ENCODE results near the gene P2RX7.
A peak's percentile ranks its signal among the peaks of the same experiment; 100 is the strongest.
"Not testable (repeated sequence)": the region's sequence is repeated elsewhere in the genome, so short reads cannot be mapped to it uniquely, and the experiment has no call there.

P2RX7 gene

DNA sequence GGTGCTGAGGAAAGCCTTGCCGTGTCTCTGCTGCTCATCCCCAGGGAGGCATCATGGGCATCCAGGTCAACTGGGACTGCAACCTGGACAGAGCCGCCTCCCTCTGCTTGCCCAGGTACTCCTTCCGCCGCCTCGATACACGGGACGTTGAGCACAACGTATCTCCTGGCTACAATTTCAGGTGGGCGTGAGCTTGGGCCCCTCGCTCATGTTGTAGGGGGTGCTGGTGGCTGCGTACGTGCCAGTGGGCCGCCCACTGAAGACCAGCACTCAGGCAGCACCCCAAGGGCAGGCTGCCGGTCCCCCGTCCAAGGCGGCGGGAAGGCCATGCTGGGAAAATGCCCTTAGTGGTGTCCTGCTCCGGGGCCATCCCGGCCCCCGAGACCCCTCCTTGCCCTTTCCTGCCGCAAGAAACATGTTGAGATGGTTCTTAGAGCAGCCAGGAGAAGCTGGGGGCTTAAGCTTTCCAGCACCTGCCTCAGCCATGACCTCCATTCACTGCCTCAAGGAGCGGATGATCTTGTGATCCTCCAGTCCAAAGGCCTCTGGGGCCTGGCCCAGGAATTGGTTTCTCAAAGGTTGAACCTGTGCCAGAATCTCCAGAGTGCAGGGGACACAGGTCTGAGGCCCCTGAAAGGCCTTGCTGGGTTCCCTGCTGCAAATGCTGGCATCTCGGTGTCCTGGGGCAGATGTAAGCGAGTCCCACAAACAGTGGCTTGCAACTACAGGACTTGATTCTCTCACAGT, 96.4 kb downstream of the P2RX7 start:
- H3K4me1 ChIP-seq (ENCODE audit: control insufficient read depth in 1 of 2, insufficient read depth in 1 of 2, low read depth in 1 of 2, low read length in 1 of 2) = peaks cover 0 to 4% of the 10 kb centered on the region in 2 experiments
- H3K27me3 ChIP-seq = no peaks in the 10 kb centered on the region
- TF ChIP-seq, protein P1, sequence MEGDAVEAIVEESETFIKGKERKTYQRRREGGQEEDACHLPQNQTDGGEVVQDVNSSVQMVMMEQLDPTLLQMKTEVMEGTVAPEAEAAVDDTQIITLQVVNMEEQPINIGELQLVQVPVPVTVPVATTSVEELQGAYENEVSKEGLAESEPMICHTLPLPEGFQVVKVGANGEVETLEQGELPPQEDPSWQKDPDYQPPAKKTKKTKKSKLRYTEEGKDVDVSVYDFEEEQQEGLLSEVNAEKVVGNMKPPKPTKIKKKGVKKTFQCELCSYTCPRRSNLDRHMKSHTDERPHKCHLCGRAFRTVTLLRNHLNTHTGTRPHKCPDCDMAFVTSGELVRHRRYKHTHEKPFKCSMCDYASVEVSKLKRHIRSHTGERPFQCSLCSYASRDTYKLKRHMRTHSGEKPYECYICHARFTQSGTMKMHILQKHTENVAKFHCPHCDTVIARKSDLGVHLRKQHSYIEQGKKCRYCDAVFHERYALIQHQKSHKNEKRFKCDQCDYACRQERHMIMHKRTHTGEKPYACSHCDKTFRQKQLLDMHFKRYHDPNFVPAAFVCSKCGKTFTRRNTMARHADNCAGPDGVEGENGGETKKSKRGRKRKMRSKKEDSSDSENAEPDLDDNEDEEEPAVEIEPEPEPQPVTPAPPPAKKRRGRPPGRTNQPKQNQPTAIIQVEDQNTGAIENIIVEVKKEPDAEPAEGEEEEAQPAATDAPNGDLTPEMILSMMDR (IDR thresholded peaks at IDR 0.05) = no peak
- no peaks in the 10 kb centered on the region for H3K9me3 ChIP-seq
- no peak overlapping the region for H3K4me3 ChIP-seq (ENCODE audit: low read depth in 1 of 2, low read length in 1 of 2)
- H3K27ac ChIP-seq = no peak overlapping the region
- H3K36me3 ChIP-seq = peaks cover 13% of the 10 kb centered on the region

DNA sequence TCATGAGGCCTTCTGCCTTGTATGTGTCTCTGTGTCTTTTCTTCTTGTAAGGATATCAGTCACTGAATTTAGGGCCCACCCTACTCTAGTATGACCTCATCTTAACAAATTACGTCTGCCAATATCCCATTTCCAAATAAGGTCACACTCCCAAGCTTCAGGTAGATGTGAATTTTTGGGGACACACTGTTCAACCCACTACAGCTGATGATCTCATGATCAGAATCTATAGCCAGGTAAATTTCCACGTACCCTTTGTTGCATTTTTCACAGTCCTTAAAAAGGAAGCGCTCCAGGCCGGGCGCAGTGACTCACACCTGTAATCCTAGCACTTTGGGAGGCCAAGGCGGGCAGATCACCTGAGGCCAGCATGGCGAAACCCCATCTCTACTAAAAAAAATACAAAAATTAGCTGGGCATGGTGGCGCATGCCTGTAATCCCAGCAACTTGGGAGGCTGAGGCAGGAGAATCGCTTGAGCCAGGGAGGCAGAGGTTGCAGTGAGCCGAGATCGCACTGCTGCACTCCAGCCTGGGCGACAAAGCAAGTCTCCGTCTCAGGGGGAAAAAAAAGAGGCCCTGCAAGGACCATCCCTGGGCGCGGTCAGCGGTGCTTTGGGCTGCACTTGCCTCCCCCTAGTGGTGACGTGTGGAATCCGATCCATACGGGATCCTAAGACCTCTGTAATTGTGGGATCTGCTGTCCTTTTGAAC, 97.3 kb downstream of the P2RX7 start:
- H3K4me3 ChIP-seq (ENCODE audit: low read depth in 1 of 2, low read length in 1 of 2); H3K27me3 ChIP-seq; H3K27ac ChIP-seq; H3K4me1 ChIP-seq (ENCODE audit: control insufficient read depth in 1 of 2, insufficient read depth in 1 of 2, low read depth in 1 of 2, low read length in 1 of 2); H3K9me3 ChIP-seq: not testable (repeated sequence)
- H3K36me3 ChIP-seq = peaks cover 20% of the 10 kb centered on the region
- TF ChIP-seq, protein P1 (IDR thresholded peaks at IDR 0.05) = peak; percentile 68

DNA sequence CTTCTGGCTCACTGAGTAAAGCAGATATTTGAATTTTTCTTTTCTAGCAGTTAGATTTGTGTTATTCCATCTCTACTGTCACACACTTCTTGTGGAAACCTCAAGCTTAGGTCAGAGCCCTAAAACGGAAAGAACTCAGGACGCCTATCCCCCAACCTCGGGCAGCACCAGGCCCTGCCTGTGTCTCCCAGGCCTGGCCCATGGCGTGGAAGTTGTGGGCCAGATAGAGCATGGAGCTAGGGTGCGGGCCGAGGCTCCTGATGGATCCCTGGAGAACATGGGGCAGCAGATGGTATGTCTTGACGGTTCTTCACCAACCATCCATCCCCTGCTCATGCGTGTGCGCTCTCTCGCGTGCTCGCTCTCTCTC, 97.8 kb downstream of the P2RX7 start:
- TF ChIP-seq, protein P1 (IDR thresholded peaks at IDR 0.05) = no peak
- H3K27ac ChIP-seq = no peak overlapping the region
- H3K36me3 ChIP-seq = peaks cover 25% of the 10 kb centered on the region
- H3K9me3 ChIP-seq = no peaks in the 10 kb centered on the region
- H3K4me3 ChIP-seq (ENCODE audit: low read depth in 1 of 2, low read length in 1 of 2) = no peak overlapping the region
- no peaks in the 10 kb centered on the region for H3K27me3 ChIP-seq
- peaks cover 0 to 4% of the 10 kb centered on the region in 2 experiments for H3K4me1 ChIP-seq (ENCODE audit: control insufficient read depth in 1 of 2, insufficient read depth in 1 of 2, low read depth in 1 of 2, low read length in 1 of 2)

DNA sequence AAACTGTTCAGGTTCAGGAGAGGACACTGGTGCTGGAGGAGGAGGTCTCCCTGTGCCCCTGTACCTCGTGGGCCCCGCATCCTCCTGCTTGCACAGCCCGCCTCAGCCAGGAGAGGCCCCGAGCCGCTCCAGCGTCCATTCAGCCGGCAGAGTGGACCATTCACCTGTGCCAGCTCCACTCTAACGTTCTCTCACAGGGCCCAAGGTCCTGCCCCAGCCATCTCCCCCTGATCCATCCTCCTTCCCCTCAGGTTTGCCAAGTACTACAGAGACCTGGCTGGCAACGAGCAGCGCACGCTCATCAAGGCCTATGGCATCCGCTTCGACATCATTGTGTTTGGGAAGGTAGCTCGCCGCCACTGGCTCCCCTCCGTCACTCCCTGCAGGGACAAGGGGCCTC, 99.5 kb downstream of the P2RX7 start:
- H3K4me3 ChIP-seq (ENCODE audit: low read depth in 1 of 2, low read length in 1 of 2) = no peak overlapping the region
- H3K9me3 ChIP-seq = no peaks in the 10 kb centered on the region
- H3K27me3 ChIP-seq = no peaks in the 10 kb centered on the region
- peaks cover 42% of the 10 kb centered on the region for H3K36me3 ChIP-seq
- H3K4me1 ChIP-seq (ENCODE audit: control insufficient read depth in 1 of 2, insufficient read depth in 1 of 2, low read depth in 1 of 2, low read length in 1 of 2) = peaks cover 0 to 4% of the 10 kb centered on the region in 2 experiments
- TF ChIP-seq, protein P1 (IDR thresholded peaks at IDR 0.05) = no peak
- no peak overlapping the region for H3K27ac ChIP-seq

DNA sequence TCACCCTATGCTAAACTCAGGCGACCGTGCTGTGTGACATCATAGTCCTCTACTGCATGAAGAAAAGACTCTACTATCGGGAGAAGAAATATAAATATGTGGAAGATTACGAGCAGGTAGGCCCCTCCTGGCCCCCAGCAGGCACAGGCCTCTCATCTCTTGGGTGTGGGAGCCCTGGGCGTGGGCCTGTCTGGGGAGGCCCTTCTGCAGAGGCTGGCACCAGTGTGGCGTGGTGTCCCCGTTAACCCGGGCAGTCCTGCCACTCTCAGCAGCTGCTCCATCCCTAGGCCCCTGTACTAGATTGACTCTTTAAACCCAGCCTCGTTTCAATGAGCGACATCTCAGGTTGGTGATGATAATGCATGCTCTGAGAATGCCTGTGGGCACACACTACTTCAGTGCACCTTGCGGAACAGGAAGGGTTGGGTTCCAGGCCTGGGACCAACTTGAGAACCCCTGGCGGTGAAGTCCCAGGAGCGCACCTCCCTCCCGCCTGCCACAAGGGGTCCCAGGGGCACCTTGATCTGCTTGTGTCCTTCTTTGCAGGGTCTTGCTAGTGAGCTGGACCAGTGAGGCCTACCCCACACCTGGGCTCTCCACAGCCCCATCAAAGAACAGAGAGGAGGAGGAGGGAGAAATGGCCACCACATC, 100.4 kb downstream of the P2RX7 start:
- H3K27me3 ChIP-seq = no peaks in the 10 kb centered on the region
- peak overlapping the region; percentile 44 for H3K27ac ChIP-seq
- H3K4me1 ChIP-seq (ENCODE audit: control insufficient read depth in 1 of 2, insufficient read depth in 1 of 2, low read depth in 1 of 2, low read length in 1 of 2) = peaks cover 2 to 7% of the 10 kb centered on the region in 2 experiments
- TF ChIP-seq, protein P1 (IDR thresholded peaks at IDR 0.05) = no peak
- no peak overlapping the region for H3K4me3 ChIP-seq (ENCODE audit: low read depth in 1 of 2, low read length in 1 of 2)
- peaks cover 51% of the 10 kb centered on the region for H3K36me3 ChIP-seq
- no peaks in the 10 kb centered on the region for H3K9me3 ChIP-seq
